ENCODE measurements around the gene TNFRSF1A. TPM values are rescaled to one million over a fixed set of nuclear protein-coding genes. Genes with fewer than 3 reads are reported as not detected.

Gene TNFRSF1A
- total RNA-seq, 2 donors from 2014 or later: 91.1 to 168 TPM

- intact Hi-C loops (cut with DNase I): loop anchor here (5.0 kb wide), 2 partner anchors 97 to 212 kb away; no protein-coding TSS in a partner anchor
- no peak for DNase-seq (ENCODE audit: low spot score)
- no peaks in the 10 kb centered on the region for H3K9me3 ChIP-seq
- H3K4me1 ChIP-seq (replicated peaks): peaks cover 18% of the 10 kb centered on the region
- no peak overlapping the region for H3K4me3 ChIP-seq
- H3K36me3 ChIP-seq: peaks cover 8 to 18% of the 10 kb centered on the region in 2 donors
- TF ChIP-seq CTCF (IDR thresholded peaks at IDR 0.05): no peak
- no peak for TF ChIP-seq POLR2AphosphoS5 (IDR thresholded peaks at IDR 0.05)
- TF ChIP-seq POLR2A (IDR thresholded peaks at IDR 0.05): no peak
- no peaks in the 10 kb centered on the region for H3K27me3 ChIP-seq (replicated peaks; ENCODE audit: insufficient read depth)
- no peak overlapping the region for H3K27ac ChIP-seq
- WGBS: 77% methylated on average over 6 of the region's 6 CpGs
Observed at GRCh38 chr12:6324936-6325750, 16.7 kb downstream of the TNFRSF1A start.

GRCh38 chr12:6323995-6324711 lies 17.7 kb downstream of the TNFRSF1A start:
- no peak overlapping the region for H3K4me3 ChIP-seq
- peak overlapping the region; percentile 66 to 85 for H3K27ac ChIP-seq
- intact Hi-C loops (cut with DNase I): no loop called here
- no peak for DNase-seq (ENCODE audit: low spot score)
- WGBS: 44% methylated on average over 17 of the region's 19 CpGs
- TF ChIP-seq POLR2AphosphoS5 (IDR thresholded peaks at IDR 0.05) (no peak), CTCF (IDR thresholded peaks at IDR 0.05) (no peak), POLR2A (IDR thresholded peaks at IDR 0.05) (no peak)
- peaks cover 3 to 8% of the 10 kb centered on the region in 2 donors for H3K36me3 ChIP-seq
- H3K4me1 ChIP-seq (replicated peaks): peaks cover 18% of the 10 kb centered on the region
- H3K27me3 ChIP-seq (replicated peaks; ENCODE audit: insufficient read depth): no peaks in the 10 kb centered on the region
- no peaks in the 10 kb centered on the region for H3K9me3 ChIP-seq

- WGBS: 21% methylated on average over 14 of the region's 14 CpGs
- peak overlapping the region; percentile 66 to 85 for H3K27ac ChIP-seq
Observed at GRCh38 chr12:6323340-6323994, 18.4 kb downstream of the TNFRSF1A start.

GRCh38 chr12:6322969-6323339 lies 18.9 kb downstream of the TNFRSF1A start:
- TF ChIP-seq CTCF (IDR thresholded peaks at IDR 0.05) (no peak), POLR2A (IDR thresholded peaks at IDR 0.05) (no peak), POLR2AphosphoS5 (IDR thresholded peaks at IDR 0.05) (no peak)
- H3K9me3 ChIP-seq: no peaks in the 10 kb centered on the region
- 3% methylated on average over 2 of the region's 2 CpGs for WGBS
- H3K27ac ChIP-seq: peak overlapping the region; percentile 66 to 85
- peaks cover 18% of the 10 kb centered on the region for H3K4me1 ChIP-seq (replicated peaks)
- intact Hi-C loops (cut with DNase I): no loop called here
- H3K4me3 ChIP-seq: no peak overlapping the region
- H3K27me3 ChIP-seq (replicated peaks; ENCODE audit: insufficient read depth): no peaks in the 10 kb centered on the region
- no peak for DNase-seq (ENCODE audit: low spot score)
- H3K36me3 ChIP-seq: peaks cover 0 to 1% of the 10 kb centered on the region in 2 donors

More at GRCh38 chr12:6323340-6323994, 18.4 kb downstream of the TNFRSF1A start:
- Histone ChIP-seq H3K9me3 (no peaks in the 10 kb centered on the region), H3K27me3 (replicated peaks; ENCODE audit: insufficient read depth) (no peaks in the 10 kb centered on the region), H3K4me3 (no peak overlapping the region), H3K36me3 (peaks cover 0 to 5% of the 10 kb centered on the region in 2 donors), H3K4me1 (replicated peaks) (peaks cover 18% of the 10 kb centered on the region)
- TF ChIP-seq CTCF (IDR thresholded peaks at IDR 0.05) (peak; percentile 18 to 64 (median 46)), POLR2AphosphoS5 (IDR thresholded peaks at IDR 0.05) (peak; percentile 63), POLR2A (IDR thresholded peaks at IDR 0.05) (no peak)
- no peak for DNase-seq (ENCODE audit: low spot score)
- intact Hi-C loops (cut with DNase I): no loop called here
